Stromal cell of bone marrow (primary cell): ENCODE measurements around the gene FLT1.

ENCODE experiments used
- DNase-seq: peaks from one replicate; pipeline ENCODE4 v3.0.0-alpha.2; 2012; ENCODE audit warnings: low read depth

The FLT1 gene

GRCh38 chr13:28526876-28527275 lies 31.9 kb upstream of the FLT1 start:
- no peak for DNase-seq

GRCh38 chr13:28522871-28523270 lies 27.9 kb upstream of the FLT1 start:
- no peak for DNase-seq

- no peak for DNase-seq
Measured at GRCh38 chr13:28513745-28514144, 18.8 kb upstream of the FLT1 start.

GRCh38 chr13:28510542-28510941 lies 15.6 kb upstream of the FLT1 start:
- no peak for DNase-seq

GRCh38 chr13:28510066-28510465 lies 15.1 kb upstream of the FLT1 start:
- DNase-seq: no peak

GRCh38 chr13:28505543-28506135 lies 10.7 kb upstream of the FLT1 start:
- DNase-seq: no peak

GRCh38 chr13:28503182-28503967 lies 8.4 kb upstream of the FLT1 start:
- DNase-seq: no peak

- DNase-seq: no peak
Measured at GRCh38 chr13:28501547-28501946, 6.6 kb upstream of the FLT1 start.

GRCh38 chr13:28499609-28500008 lies 4.7 kb upstream of the FLT1 start:
- DNase-seq: no peak

- DNase-seq: no peak
Measured at GRCh38 chr13:28498481-28499115, 3.7 kb upstream of the FLT1 start.

- DNase-seq: no peak
Measured at GRCh38 chr13:28497143-28497876, 2.4 kb upstream of the FLT1 start.

- DNase-seq: no peak
Measured at GRCh38 chr13:28496188-28496564, 1.2 kb upstream of the FLT1 start.

- DNase-seq: no peak
Measured at GRCh38 chr13:28495538-28496187, 735 bp upstream of the FLT1 start.

- DNase-seq: no peak
Measured at GRCh38 chr13:28494504-28494777, 487 bp downstream of the FLT1 start.

- no peak for DNase-seq
Measured at GRCh38 chr13:28493740-28494503, 1.0 kb downstream of the FLT1 start.

GRCh38 chr13:28492569-28493367 lies 2.2 kb downstream of the FLT1 start:
- DNase-seq: no peak

- no peak for DNase-seq
Measured at GRCh38 chr13:28490061-28490460, 4.9 kb downstream of the FLT1 start.

- no peak for DNase-seq
Measured at GRCh38 chr13:28489524-28489931, 5.4 kb downstream of the FLT1 start.

- no peak for DNase-seq
Measured at GRCh38 chr13:28488376-28489005, 6.4 kb downstream of the FLT1 start.

GRCh38 chr13:28485996-28486543 lies 8.9 kb downstream of the FLT1 start:
- DNase-seq: no peak
